ENCODE data around the gene TAP2. TPM values are rescaled to one million over a fixed set of nuclear protein-coding genes. Genes with fewer than 3 reads are reported as not detected.

Gene TAP2
- total and polyA plus RNA-seq, 7 donors, result 7.6 to 18.5 (median 15.4) TPM

DNA sequence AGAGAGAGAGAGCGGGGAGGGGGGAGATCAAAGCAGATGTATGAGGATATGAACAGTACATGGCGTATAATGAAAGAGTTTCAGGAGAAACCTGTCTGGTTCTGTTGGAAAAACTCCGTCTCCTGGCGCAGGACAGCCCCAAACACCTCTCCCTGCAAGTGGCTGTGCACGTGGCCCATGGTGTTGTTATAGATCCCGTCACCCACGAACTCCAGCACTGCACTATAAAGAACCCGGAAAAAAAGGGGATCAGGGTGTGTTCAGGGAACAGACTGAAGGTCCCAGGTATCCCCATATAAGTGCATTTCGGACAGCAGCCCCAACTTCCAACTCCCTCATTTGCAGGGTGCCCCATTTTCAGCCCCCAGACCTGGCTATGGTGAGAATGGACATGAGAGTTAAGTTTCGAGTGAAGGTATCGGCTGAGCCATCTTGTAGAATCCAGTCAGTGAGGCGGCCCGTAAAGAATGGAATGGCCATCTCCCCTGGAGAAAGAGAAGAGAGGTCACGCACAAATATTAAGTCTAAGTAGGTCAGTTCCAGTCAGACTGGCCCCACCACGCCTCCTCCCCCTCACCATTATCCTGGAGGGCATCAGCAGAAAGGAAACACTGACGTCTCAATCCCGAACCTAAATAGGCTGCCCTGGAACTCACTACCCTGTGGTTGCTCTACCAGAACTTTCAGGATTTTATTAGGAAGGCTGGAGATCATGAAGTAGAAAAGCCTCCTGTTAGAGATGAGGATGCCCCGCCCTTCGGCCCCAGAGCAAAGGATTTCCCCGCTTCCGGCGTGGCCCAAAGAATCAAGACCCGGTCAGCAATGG, 13.7 kb upstream of the TAP2 start:
- Histone ChIP-seq H3K27ac (peak overlapping the region; percentile 93), H3K36me3 (ENCODE audit: insufficient read depth in 1 of 2, low read depth in 1 of 2) (peaks cover 2 to 48% of the 10 kb centered on the region in 2 donors), H3K4me3 (peak overlapping the region; percentile 92), H3K27me3 (ENCODE audit: insufficient read depth in 3 of 3, low read length in 2 of 3) (no peaks in the 10 kb centered on the region), H3K9me3 (no peaks in the 10 kb centered on the region), H3K4me1 (peaks cover 13% of the 10 kb centered on the region)
- no peak for ATAC-seq
- intact Hi-C loops (cut with DNase I), result loop anchor here in 1 of 2 donors (2.0 kb wide), 1 partner anchor 13 kb away; the partner anchor contains the start of gene TAP2
- peak in 1 of 2 donors; percentile 38 for DNase-seq
- TF ChIP-seq, protein P1, sequence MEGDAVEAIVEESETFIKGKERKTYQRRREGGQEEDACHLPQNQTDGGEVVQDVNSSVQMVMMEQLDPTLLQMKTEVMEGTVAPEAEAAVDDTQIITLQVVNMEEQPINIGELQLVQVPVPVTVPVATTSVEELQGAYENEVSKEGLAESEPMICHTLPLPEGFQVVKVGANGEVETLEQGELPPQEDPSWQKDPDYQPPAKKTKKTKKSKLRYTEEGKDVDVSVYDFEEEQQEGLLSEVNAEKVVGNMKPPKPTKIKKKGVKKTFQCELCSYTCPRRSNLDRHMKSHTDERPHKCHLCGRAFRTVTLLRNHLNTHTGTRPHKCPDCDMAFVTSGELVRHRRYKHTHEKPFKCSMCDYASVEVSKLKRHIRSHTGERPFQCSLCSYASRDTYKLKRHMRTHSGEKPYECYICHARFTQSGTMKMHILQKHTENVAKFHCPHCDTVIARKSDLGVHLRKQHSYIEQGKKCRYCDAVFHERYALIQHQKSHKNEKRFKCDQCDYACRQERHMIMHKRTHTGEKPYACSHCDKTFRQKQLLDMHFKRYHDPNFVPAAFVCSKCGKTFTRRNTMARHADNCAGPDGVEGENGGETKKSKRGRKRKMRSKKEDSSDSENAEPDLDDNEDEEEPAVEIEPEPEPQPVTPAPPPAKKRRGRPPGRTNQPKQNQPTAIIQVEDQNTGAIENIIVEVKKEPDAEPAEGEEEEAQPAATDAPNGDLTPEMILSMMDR (IDR thresholded peaks at IDR 0.05), result no peak
- 44 to 50% (median 48%) methylated on average over 23 of the region's 23 CpGs for WGBS, 3 donors

DNA sequence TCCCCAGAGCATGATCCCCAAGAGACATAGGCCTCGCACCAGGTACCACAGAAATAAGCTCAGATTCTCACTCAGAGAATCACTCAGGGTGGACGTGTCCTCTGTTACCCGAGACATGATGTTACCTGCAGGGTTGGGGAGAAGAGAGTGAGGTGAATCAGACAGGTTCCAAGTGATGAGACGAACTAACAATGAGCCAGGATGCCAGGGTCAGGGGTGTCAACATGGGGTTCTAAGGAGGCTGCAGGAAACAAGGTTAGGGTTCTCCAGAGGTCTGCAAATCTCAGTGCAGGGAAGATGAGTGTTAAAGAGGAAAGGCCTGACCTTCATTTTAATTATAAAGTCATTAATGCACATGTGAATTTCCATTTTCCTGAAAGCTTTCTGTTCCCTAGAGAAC, 12.5 kb upstream of the TAP2 start:
- peaks cover 2 to 56% of the 10 kb centered on the region in 2 donors for H3K36me3 ChIP-seq (ENCODE audit: insufficient read depth in 1 of 2, low read depth in 1 of 2)
- H3K4me1 ChIP-seq, result peaks cover 13% of the 10 kb centered on the region
- no peaks in the 10 kb centered on the region for H3K9me3 ChIP-seq
- WGBS, 3 donors, result 91 to 94% (median 92%) methylated on average over 4 of the region's 4 CpGs
- no peak overlapping the region for H3K27ac ChIP-seq
- DNase-seq (no peak), ATAC-seq (no peak)
- intact Hi-C loops (cut with DNase I), result no loop called here
- no peak overlapping the region for H3K4me3 ChIP-seq
- TF ChIP-seq, protein P1 (IDR thresholded peaks at IDR 0.05), result no peak
- no peaks in the 10 kb centered on the region for H3K27me3 ChIP-seq (ENCODE audit: insufficient read depth in 3 of 3, low read length in 2 of 3)

DNA sequence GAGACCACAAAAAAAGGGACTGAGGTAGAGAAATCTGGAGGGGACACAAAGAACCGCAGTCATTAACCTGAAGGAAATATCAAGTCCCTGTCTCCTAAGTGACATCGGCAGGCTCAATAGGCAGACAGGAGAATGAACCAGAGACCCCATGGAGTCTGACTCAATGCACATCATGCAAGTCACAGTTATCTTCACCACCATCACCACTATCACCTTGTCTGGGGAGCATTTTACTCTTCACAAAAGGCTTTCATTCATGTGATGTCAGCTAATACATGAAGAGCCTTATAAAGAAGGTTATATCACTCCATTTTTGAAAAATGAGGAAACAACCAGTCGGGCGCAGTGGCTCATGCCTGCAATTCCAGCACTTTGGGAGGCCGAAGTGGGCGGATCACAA, 10.6 kb upstream of the TAP2 start:
- ATAC-seq (no peak), DNase-seq (no peak)
- H3K4me1 ChIP-seq, result peaks cover 12% of the 10 kb centered on the region
- no peaks in the 10 kb centered on the region for H3K9me3 ChIP-seq
- peaks cover 2 to 65% of the 10 kb centered on the region in 2 donors for H3K36me3 ChIP-seq (ENCODE audit: insufficient read depth in 1 of 2, low read depth in 1 of 2)
- no peak overlapping the region for H3K27ac ChIP-seq
- TF ChIP-seq, protein P1 (IDR thresholded peaks at IDR 0.05), result no peak
- 79 to 81% (median 81%) methylated on average over 6 of the region's 6 CpGs for WGBS, 3 donors
- intact Hi-C loops (cut with DNase I), result no loop called here
- no peak overlapping the region for H3K4me3 ChIP-seq
- no peaks in the 10 kb centered on the region for H3K27me3 ChIP-seq (ENCODE audit: insufficient read depth in 3 of 3, low read length in 2 of 3)

DNA sequence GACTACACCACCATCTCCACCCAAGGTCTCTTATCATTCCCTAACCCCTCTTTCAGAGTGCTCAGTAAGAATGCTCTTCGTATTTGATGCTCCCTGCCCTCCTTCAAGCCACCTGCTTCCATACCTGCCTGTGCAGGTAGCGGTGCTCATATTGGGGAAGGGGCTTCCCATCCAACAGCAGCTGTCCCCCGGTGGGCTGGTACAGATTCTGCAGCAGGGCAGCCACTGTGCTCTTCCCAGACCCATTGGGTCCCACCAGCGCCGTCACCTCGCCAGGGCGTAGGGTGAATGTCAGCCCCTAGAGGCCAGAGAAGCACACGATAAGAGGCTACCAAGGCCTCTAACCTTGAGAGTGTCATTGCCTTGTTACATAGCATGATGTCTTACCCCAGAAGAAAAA, 9.3 kb upstream of the TAP2 start:
- Histone ChIP-seq H3K27ac (no peak overlapping the region), H3K36me3 (ENCODE audit: insufficient read depth in 1 of 2, low read depth in 1 of 2) (peaks cover 2 to 65% of the 10 kb centered on the region in 2 donors), H3K4me3 (no peak overlapping the region), H3K4me1 (peaks cover 12% of the 10 kb centered on the region), H3K27me3 (ENCODE audit: insufficient read depth in 3 of 3, low read length in 2 of 3) (no peaks in the 10 kb centered on the region), H3K9me3 (no peaks in the 10 kb centered on the region)
- 87 to 94% (median 93%) methylated on average over 8 of the region's 8 CpGs for WGBS, 3 donors
- ATAC-seq (no peak), DNase-seq (no peak)
- intact Hi-C loops (cut with DNase I), result no loop called here
- TF ChIP-seq, protein P1 (IDR thresholded peaks at IDR 0.05), result no peak
